ENCODE results near the gene GHDC. TPM values are rescaled to one million over a fixed set of nuclear protein-coding genes. Genes with fewer than 3 reads are reported as not detected.

GHDC gene
- total and polyA plus RNA-seq, 2 of the 8 experiments (the other 6 are each of a cell fraction or from before 2014, with no cell fraction given): 7.4 to 8.1 TPM

GRCh38 chr17:42230225-42230624 is 35.9 kb upstream of the GHDC start:
- Histone ChIP-seq H3K36me3 (ENCODE audit: control insufficient read depth in 2 of 4, insufficient read depth in 4 of 4, low read length in 3 of 4) (peaks cover 0 to 4% (median 1%) of the 10 kb centered on the region in 4 experiments; a peak in 1 of 8 replicates), H2AK5ac (ENCODE audit: low read depth, low read length) (no peak overlapping the region), H2BK12ac (ENCODE audit: low read depth, low read length) (no peak overlapping the region), H4K5ac (ENCODE audit: insufficient read length, low read depth, low read length) (no peak overlapping the region), H3K4me2 (ENCODE audit: insufficient read depth in 1 of 2, low read depth in 2 of 2, low read length in 2 of 2) (no peak overlapping the region), H4K8ac (ENCODE audit: extremely low read depth, insufficient read depth, low read length) (no peak overlapping the region), H2BK120ac (replicated peaks; ENCODE audit: low read depth, low read length) (no peak overlapping the region), H3K14ac (ENCODE audit: insufficient read length) (no peak overlapping the region), H3K4ac (replicated peaks; ENCODE audit: insufficient read length, low read depth, low read length) (no peak overlapping the region), H3K4me3 (ENCODE audit: extremely low read depth in 1 of 4, insufficient read depth in 2 of 4, low read depth in 3 of 4, low read length in 4 of 4) (no peak overlapping the region), H2BK5ac (ENCODE audit: low read depth, low read length) (no peak overlapping the region), H4K20me1 (replicated peaks in 1 of 2; ENCODE audit: control insufficient read depth in 1 of 2, insufficient read depth in 2 of 2, low read length in 2 of 2) (no peaks in the 10 kb centered on the region), H3K27ac (ENCODE audit: low read depth, low read length) (no peak overlapping the region), H2BK20ac (ENCODE audit: low read length) (no peak overlapping the region), H3K4me1 (replicated peaks in 1 of 4; ENCODE audit: control insufficient read depth in 3 of 4, insufficient read depth in 4 of 4, low read length in 3 of 4) (no peaks in the 10 kb centered on the region), H3K9ac (replicated peaks in 1 of 4; ENCODE audit: extremely low read depth in 1 of 4, low read depth in 3 of 4, low read length in 3 of 4) (no peak overlapping the region), H4K91ac (replicated peaks; ENCODE audit: insufficient read length, low read length) (no peak overlapping the region), H3K56ac (replicated peaks; ENCODE audit: insufficient read length, low read depth, low read length) (no peak overlapping the region), H3K18ac (ENCODE audit: extremely low read depth, low read length) (no peak overlapping the region), H2BK15ac (ENCODE audit: low read length) (no peak overlapping the region), H3K23me2 (ENCODE audit: low read depth, low read length) (no peaks in the 10 kb centered on the region), H3K79me2 (ENCODE audit: control insufficient read depth in 1 of 2, insufficient read depth in 2 of 2, low read length in 2 of 2) (peaks cover 0 to 5% of the 10 kb centered on the region in 2 experiments; a peak in 2 of 4 replicates), H3K23ac (ENCODE audit: insufficient read length) (no peak overlapping the region), H2AFZ (ENCODE audit: low read length) (no peak overlapping the region), H3K27me3 (replicated peaks in 1 of 4; ENCODE audit: control insufficient read depth in 3 of 4, extremely low read depth in 1 of 4, insufficient read depth in 3 of 4, low read length in 3 of 4) (no peaks in the 10 kb centered on the region), H3K79me1 (ENCODE audit: low read depth, low read length) (no peaks in the 10 kb centered on the region; the same call in none of the 2 replicates), H3K9me3 (ENCODE audit: insufficient read depth in 2 of 2, low read depth in 1 of 2, low read length in 1 of 2) (no peaks in the 10 kb centered on the region)
- TF ChIP-seq SUZ12 (IDR thresholded peaks at IDR 0.05; ENCODE audit: low read length) (no peak), RXRA (IDR thresholded peaks at IDR 0.05; ENCODE audit: insufficient read depth, low read depth, low read length) (no peak), JUND (IDR thresholded peaks at IDR 0.05; ENCODE audit: low read length) (no peak), ATF3 (IDR thresholded peaks at IDR 0.05; ENCODE audit: insufficient read depth, low read depth, low read length) (no peak), SRF (IDR thresholded peaks at IDR 0.05; ENCODE audit: low read depth, low read length) (no peak), GABPA (IDR thresholded peaks at IDR 0.05; ENCODE audit: borderline replicate concordance, insufficient read depth, low read length) (no peak), TAF7 (optimal IDR thresholded peaks at IDR 0.05; ENCODE audit: borderline replicate concordance, low read depth, low read length) (no peak), FOSL1 (IDR thresholded peaks at IDR 0.05; ENCODE audit: insufficient read depth, low read depth, low read length) (no peak), NRF1 (IDR thresholded peaks at IDR 0.05; ENCODE audit: low read depth, low read length) (no peak), POLR2A (IDR thresholded peaks at IDR 0.05; ENCODE audit: control extremely low read depth in 1 of 2, low read depth in 2 of 2, low read length in 2 of 2) (no peak)
- ChIA-PET POLR2A (ENCODE audit: partially characterized antibody) (interaction anchor here (1.0 kb wide), 1 partner anchor 9 kb away, joined by 3 read pairs; no protein-coding TSS in a partner anchor), CTCF (ENCODE audit: partially characterized antibody) (interaction anchor here (0.6 to 1.2 kb wide), 4 partner anchors 21 to 76 kb away, joined by 3 to 5 read pairs (median 3); no protein-coding TSS in a partner anchor)
- DNase-seq (ENCODE audit: low read depth in 1 of 2, low spot score in 2 of 2) (no peak), FAIRE-seq (no peak)
- WGBS, 2 experiments (ENCODE audit: extremely low coverage in 1 of 2, insufficient coverage in 1 of 2, insufficient read length in 1 of 2, insufficient replicate concordance in 2 of 2, low coverage in 1 of 2, low lambda C conversion rate in 2 of 2, missing lambda C conversion rate in 1 of 2): 89% methylated on average over 5 of the region's 5 CpGs; no CpG with 5 or more reads in 1 of the 2 experiments
